ENCODE measurements around the gene ENTREP1. TPM values are rescaled to one million over a fixed set of nuclear protein-coding genes. Genes with fewer than 3 reads are reported as not detected.
"Not testable (repeated sequence)": the region's sequence is repeated elsewhere in the genome, so short reads cannot be mapped to it uniquely, and the experiment has no call there.

Gene ENTREP1
- 5.0 TPM for polyA plus RNA-seq (ENCODE audit: insufficient read length)
- long read RNA-seq, donor 1, result 0 reads
- long read RNA-seq, donor 2, partial matches to known transcripts, result 0 of 1 reads
- long read RNA-seq, donor 2, other reads (novel, unspliced or antisense), result 0 of 1 reads
- long read RNA-seq, donor 3, result 0 reads
- long read RNA-seq, donor 4, result 0 reads
- long read RNA-seq, donor 5, result 0 reads
- long read RNA-seq, donor 6, result 0 reads
- long read RNA-seq, donor 7, result 0 reads
- long read RNA-seq, donor 8, result 0 reads

GRCh38 chr9:69324549-69325401 lies at the start of gene ENTREP1:
TSS of gene ENTREP1 (plus strand) at chr9:69325215. CDS start at chr9:69325310, 95 bp downstream.
- DNase-seq, result peak; percentile 34

- DNase-seq, result no peak
These were observed 48.2 kb upstream of the ENTREP1 start for GRCh38 chr9:69276775-69277174.

DNA sequence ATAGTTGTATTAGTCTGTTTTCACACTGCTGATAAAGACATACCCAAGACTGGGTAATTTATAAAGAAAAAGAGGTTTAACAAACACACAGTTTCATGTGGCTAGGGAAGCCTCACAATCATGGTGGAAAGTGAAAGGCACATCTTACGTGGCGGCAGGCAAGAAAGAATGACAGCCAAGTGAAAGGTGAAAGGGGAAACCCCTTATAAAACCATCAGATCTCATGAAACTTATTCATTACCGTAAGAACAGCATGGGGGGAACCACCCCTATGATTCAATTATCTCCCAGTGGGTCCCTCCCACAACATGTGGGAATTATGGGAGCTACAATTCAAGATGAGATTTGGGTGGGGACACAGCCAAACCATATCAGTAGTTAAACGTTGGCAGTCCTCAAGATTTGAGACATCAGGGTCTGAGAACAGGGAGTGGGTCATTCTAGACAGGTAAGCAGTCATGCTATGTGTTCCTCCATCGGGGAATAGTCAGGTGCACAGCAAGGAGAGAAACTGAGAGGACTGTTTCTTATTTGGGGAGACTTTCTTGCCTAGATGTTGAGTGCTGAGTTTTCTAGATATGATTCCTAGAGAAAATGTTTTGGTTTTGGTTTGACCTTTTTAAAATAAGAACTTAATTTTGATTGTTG lies 45.8 kb upstream of the ENTREP1 start:
- no peak for DNase-seq

DNA sequence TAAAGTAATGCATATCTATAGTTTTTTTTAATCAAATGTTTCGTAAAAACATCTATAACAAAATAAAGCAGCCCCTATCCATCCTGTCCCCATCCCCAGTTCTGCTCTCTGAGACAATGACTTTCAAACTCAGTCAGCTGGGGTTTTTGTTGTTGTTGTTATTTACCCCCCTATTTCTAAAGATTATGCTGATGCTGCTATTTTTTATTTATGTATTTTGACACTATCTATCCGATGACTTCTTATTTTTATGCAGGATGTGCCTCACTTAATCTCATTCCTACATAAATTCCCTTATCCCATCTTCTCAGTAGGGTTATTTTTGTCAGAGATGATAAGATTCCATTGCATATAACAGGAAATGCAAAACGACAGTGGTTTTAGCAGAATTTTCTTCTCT lies 45.3 kb upstream of the ENTREP1 start:
- DNase-seq, result no peak

GRCh38 chr9:69283003-69283402 lies 42.0 kb upstream of the ENTREP1 start:
- DNase-seq, result no peak

GRCh38 chr9:69292078-69292477 lies 32.9 kb upstream of the ENTREP1 start:
- DNase-seq, result no peak

DNA sequence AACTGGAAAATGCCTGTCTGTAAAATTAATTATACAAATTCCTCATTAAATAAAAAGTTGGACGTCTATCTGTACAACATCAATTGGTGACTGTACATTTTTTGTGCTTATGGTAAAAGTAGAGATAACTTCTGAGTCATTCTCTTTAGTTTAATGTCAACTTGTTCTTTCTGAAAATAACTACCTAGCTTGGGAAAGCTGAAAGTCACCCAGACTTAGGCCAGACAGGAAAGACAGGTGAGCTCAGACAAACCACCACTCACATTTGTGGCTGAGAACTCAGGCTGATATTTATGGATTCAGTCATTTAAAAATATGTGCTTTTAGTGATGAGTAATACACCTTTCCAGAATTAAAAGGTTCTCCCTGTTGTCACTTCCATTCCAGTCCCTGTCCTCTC lies 31.9 kb upstream of the ENTREP1 start:
- DNase-seq, result no peak

- no peak for DNase-seq
These were observed 29.0 kb upstream of the ENTREP1 start for GRCh38 chr9:69295872-69296552.

DNA sequence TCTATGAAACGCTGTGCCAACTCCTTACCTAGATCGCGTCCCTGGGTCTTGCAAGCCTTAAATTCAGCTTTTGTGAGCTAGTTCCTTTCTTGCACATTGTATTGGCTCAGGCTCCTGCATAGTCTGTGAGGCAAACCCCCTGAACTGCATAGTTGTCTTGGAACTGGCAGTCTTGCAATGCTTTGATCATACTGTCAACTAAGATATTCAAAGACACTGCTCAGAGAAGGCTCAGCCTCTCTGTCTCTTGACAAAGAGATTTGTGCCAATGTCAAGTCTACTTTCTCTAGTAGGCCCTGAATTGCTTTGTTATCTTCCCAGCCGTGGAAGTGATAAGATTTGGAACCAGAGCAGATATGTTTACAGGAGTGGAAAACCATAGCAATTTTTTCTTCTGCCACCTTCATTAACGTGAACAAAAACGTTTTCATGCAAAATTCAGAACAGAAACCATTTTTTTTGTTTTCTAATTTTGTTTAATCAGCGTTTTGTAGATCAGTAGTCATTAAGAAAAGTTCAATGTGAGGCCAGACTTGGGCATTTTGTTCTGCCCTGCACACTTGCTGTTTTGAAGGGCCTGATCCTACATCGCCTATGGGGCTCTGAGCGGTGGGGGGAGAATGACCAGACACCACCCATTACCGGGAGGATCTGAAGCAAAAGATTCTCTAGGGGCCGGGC lies 27.6 kb upstream of the ENTREP1 start:
- no peak for DNase-seq

- DNase-seq, result no peak
These were observed 25.7 kb upstream of the ENTREP1 start for GRCh38 chr9:69299315-69299714.

DNA sequence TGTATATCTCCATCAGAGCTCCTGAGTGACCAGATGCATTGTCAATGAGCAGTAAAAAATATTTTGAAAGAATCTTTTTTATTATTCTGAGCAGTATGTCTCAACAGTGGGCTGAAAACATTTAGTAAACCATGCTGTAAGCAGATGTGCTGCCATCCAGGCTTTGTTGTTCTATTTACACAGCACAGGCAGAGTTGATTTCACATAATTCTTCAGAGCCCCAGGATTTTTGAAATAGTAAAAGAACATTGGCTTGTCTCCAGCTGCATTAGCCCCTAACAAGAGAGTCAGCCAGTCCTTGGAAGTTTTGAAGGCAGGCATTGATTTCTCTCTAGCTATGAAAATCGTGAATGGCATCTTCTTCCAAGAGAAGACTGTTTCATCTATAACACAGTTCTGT lies 25.2 kb upstream of the ENTREP1 start:
- no peak for DNase-seq

- DNase-seq, result no peak
These were observed 21.7 kb upstream of the ENTREP1 start for GRCh38 chr9:69303331-69303730.

GRCh38 chr9:69306895-69307445 lies 18.0 kb upstream of the ENTREP1 start:
- not testable (repeated sequence) for DNase-seq

GRCh38 chr9:69307446-69308205 lies 17.4 kb upstream of the ENTREP1 start:
- DNase-seq, result no peak

GRCh38 chr9:69308206-69308931 lies 16.6 kb upstream of the ENTREP1 start:
- DNase-seq, result no peak

DNA sequence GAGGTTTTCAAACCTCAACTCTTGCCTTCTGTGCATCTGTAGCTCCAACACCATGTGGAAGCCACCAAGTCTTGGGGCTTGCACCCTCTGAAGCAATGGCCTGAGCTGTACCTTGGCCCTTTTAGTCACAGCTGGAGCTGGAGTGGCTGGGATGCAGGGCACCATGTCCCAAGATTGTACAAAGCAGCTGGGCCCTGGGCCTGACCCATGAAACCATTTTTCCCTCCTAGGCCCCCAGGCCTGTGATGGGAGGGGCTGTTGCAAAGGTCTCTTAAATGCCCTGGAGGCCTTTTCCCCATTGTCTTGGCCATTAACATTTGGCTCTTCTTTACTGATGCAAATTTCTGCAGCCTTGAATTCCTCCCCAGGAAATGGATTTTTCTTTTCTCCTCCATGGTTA lies 11.8 kb upstream of the ENTREP1 start:
- DNase-seq, result no peak

GRCh38 chr9:69314547-69314946 lies 10.5 kb upstream of the ENTREP1 start:
- DNase-seq, result no peak

DNA sequence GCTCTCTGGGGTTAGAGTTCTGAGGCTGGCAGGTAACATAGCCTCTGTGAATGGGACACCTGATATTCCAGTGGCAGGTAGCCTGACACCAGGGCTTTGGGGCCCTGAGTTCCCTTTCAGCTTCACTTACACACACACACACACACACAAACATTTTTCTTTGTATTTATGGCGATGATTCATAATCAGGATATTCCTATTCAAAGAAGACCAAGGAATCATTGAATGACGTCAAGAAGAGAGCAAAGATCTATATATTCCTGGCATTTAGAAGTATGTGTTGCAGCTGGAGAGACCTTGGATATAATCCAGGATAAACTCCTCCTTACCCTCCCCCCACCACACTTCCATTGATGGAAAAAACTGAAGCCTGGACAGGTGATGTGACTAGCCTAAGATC lies 7.9 kb upstream of the ENTREP1 start:
- DNase-seq, result no peak

- no peak for DNase-seq
These were observed 7.1 kb upstream of the ENTREP1 start for GRCh38 chr9:69317894-69318293.

All from left kidney (tissue), 8 donors.